K562 treated with DMSO at 1 percent for 12 hours (cell line): ENCODE results near the gene BIRC3. TPM values are rescaled to one million over a fixed set of nuclear protein-coding genes. Genes with fewer than 3 reads are reported as not detected.

Experiments
- total RNA-seq: library from RNA; unstranded; fragments of 300-600 nt; gene quantifications from 2 replicates; pipeline ENCODE4 v1.2.3, GENCODE V29; 2022; ENCODE audit not compliant: insufficient read depth

BIRC3 gene
- total RNA-seq = 1.4 and 2.5 TPM in 2 replicates

GRCh38 chr11:102317099-102317767 is at the start of gene BIRC3:
Gene BIRC3 (plus strand): TSS chr11:102317484. CDS start chr11:102324510, 7,026 bp downstream.

GRCh38 chr11:102346748-102347461 is 29.6 kb downstream of the BIRC3 start, which contains the start of gene BIRC2:
Gene BIRC2 (plus strand): TSS chr11:102347214. CDS start chr11:102349855, 2,641 bp downstream.

Other genes starting within 250 kb of the BIRC3 start
- not detected in 2 replicates for gene YAP1, start 207.0 kb upstream of the BIRC3 start, total RNA-seq
- gene BIRC2, start 29.7 kb downstream of the BIRC3 start, total RNA-seq = 12.7 and 35.0 TPM in 2 replicates
- gene TMEM123, start 135.3 kb downstream of the BIRC3 start, total RNA-seq = 15.1 and 57.1 TPM in 2 replicates
- not detected in 2 replicates for gene MMP7, start 213.3 kb downstream of the BIRC3 start, total RNA-seq